ENCODE measurements around the gene MEIS2. TPM values are rescaled to one million over a fixed set of nuclear protein-coding genes. Genes with fewer than 3 reads are reported as not detected.

Gene MEIS2
- total RNA-seq, 5 donors from 2014 or later (not counting 1 experiment from before 2014, with no cell fraction given) = 0.38 to 0.54 TPM; not detected in 3

DNA sequence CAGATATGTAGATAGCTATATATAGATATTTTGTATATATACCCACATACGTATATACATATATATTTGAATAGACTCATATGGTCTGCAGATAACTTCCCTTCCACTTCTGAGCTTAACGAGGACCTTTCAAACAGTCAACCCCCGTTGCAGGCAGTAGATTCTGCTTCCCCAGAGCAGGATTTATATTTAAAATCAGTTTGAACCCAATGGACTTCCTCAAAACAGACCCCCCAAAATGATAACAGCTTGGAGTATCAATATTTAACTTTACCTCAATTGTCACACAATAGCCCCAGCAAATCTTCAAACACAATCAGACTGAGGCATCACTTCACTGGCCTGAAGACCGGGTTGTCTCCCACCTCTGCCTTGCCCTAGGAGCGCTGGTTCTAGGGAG, 218.3 kb downstream of the MEIS2 start:
- Mint-ChIP-seq H3K36me3 (no peaks in the 10 kb centered on the region), H3K27ac (no peak overlapping the region), H3K27me3 (peaks cover 86 to 94% of the 10 kb centered on the region in 2 donors), H3K9me3 (peaks cover 0 to 4% (median 0%) of the 10 kb centered on the region in 3 donors), H3K4me1 (peaks cover 11 to 38% (median 18%) of the 10 kb centered on the region in 3 donors), H3K4me3 (no peak overlapping the region)
- 0% methylated on average over 3 of the region's 5 CpGs for WGBS (ENCODE audit: insufficient coverage)
- H3K27ac ChIP-seq (ENCODE audit: low read length) = no peak overlapping the region
- ChIA-PET POLR2A (no interaction called here), CTCF (no interaction called here)
- peaks cover 0 to 12% of the 10 kb centered on the region in 2 experiments for H3K4me1 ChIP-seq (ENCODE audit: control insufficient read depth in 1 of 2, extremely low read depth in 1 of 2, insufficient read depth in 2 of 2, low read length in 2 of 2)
- no peaks in the 10 kb centered on the region for H3K9me3 ChIP-seq
- H3K27me3 ChIP-seq (replicated peaks in 1 of 2; ENCODE audit: control insufficient read depth in 2 of 2, extremely low read depth in 1 of 2, insufficient read depth in 2 of 2, low read length in 1 of 2) = peaks cover 49 to 57% of the 10 kb centered on the region in 2 experiments
- DNase-seq (no peak), ATAC-seq (replicated peaks in 1 of 4) (no peak)
- no peaks in the 10 kb centered on the region for H3K36me3 ChIP-seq (ENCODE audit: control insufficient read depth in 2 of 2, extremely low read depth in 1 of 2, insufficient read depth in 1 of 2, low read length in 1 of 2)
- no peak overlapping the region for H3K4me3 ChIP-seq (ENCODE audit: control insufficient read depth in 1 of 2, extremely low read depth in 1 of 2, low read length in 1 of 2)

DNA sequence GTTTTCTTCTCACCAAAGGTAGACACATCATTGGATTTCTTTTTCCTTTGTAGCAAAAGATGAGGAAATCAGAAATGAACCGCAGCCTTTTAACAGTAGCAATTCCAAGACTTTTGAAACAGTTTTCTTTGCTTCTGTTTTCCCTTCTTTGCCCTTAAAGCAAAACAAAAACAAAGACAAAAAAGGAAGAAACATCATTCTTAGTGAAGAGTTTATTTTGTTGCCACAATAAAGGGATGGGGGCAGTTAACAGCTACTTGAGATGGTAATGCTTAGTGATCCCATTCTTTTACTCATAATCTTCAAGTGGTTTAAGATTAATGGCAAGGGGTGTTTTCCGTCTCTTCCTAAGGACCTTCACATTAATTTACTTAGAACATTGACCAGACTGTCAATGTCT, 218.8 kb downstream of the MEIS2 start:
- WGBS (ENCODE audit: insufficient coverage) = no CpG with 5 or more reads among the region's 2 CpGs
- H3K9me3 Mint-ChIP-seq = peaks cover 0 to 4% (median 0%) of the 10 kb centered on the region in 3 donors
- H3K4me1 Mint-ChIP-seq = peaks cover 10 to 36% (median 18%) of the 10 kb centered on the region in 3 donors
- no peaks in the 10 kb centered on the region for H3K9me3 ChIP-seq
- no peak overlapping the region for H3K4me3 ChIP-seq (ENCODE audit: control insufficient read depth in 1 of 2, extremely low read depth in 1 of 2, low read length in 1 of 2)
- no peaks in the 10 kb centered on the region for H3K36me3 Mint-ChIP-seq
- H3K27me3 Mint-ChIP-seq = peaks cover 84 to 92% of the 10 kb centered on the region in 2 donors
- POLR2A ChIA-PET = no interaction called here
- H3K27me3 ChIP-seq (replicated peaks in 1 of 2; ENCODE audit: control insufficient read depth in 2 of 2, extremely low read depth in 1 of 2, insufficient read depth in 2 of 2, low read length in 1 of 2) = peaks cover 49 to 54% of the 10 kb centered on the region in 2 experiments
- no peak for ATAC-seq (replicated peaks in 1 of 4)
- no peak overlapping the region for H3K27ac Mint-ChIP-seq
- CTCF ChIA-PET = no interaction called here
- H3K36me3 ChIP-seq (ENCODE audit: control insufficient read depth in 2 of 2, extremely low read depth in 1 of 2, insufficient read depth in 1 of 2, low read length in 1 of 2) = no peaks in the 10 kb centered on the region
- no peak for DNase-seq
- no peak overlapping the region for H3K4me3 Mint-ChIP-seq
- H3K4me1 ChIP-seq (ENCODE audit: control insufficient read depth in 1 of 2, extremely low read depth in 1 of 2, insufficient read depth in 2 of 2, low read length in 2 of 2) = peaks cover 0 to 11% of the 10 kb centered on the region in 2 experiments
- H3K27ac ChIP-seq (ENCODE audit: low read length) = no peak overlapping the region

DNA sequence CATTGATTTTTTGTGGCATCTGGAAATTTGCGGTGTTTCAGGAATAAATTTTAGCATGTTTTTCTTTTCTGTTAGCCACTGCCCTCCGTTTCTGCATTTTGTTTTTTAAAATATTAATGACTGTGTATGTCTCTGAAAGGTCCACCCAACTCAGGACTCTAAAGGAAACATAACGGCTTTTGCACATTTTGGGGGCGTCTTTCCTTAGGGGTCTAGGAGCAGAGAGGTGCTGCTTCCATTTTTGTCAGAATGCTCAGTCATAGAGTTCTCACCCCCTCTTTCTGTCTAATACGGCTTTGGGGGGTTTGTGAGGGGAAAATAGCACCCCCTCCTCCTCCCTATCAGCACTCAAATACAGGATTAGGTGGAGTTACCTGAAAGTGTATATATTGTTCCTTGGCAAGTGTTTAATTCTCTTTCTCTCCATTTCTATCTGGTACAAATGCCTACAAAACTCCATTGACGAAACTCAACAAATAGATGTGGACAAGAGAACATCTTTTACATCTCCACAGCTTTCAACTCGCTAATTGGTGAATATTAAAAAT, 219.4 kb downstream of the MEIS2 start:
- Histone ChIP-seq H3K36me3 (ENCODE audit: control insufficient read depth in 2 of 2, extremely low read depth in 1 of 2, insufficient read depth in 1 of 2, low read length in 1 of 2) (no peaks in the 10 kb centered on the region), H3K27me3 (replicated peaks in 1 of 2; ENCODE audit: control insufficient read depth in 2 of 2, extremely low read depth in 1 of 2, insufficient read depth in 2 of 2, low read length in 1 of 2) (peaks cover 46 to 50% of the 10 kb centered on the region in 2 experiments), H3K4me1 (ENCODE audit: control insufficient read depth in 1 of 2, extremely low read depth in 1 of 2, insufficient read depth in 2 of 2, low read length in 2 of 2) (peaks cover 0 to 11% of the 10 kb centered on the region in 2 experiments), H3K4me3 (ENCODE audit: control insufficient read depth in 1 of 2, extremely low read depth in 1 of 2, low read length in 1 of 2) (no peak overlapping the region), H3K9me3 (no peaks in the 10 kb centered on the region), H3K27ac (ENCODE audit: low read length) (no peak overlapping the region)
- no peak overlapping the region for H3K4me3 Mint-ChIP-seq
- peaks cover 81 to 88% of the 10 kb centered on the region in 2 donors for H3K27me3 Mint-ChIP-seq
- DNase-seq (no peak), ATAC-seq (replicated peaks in 1 of 4) (no peak)
- peaks cover 10 to 36% (median 18%) of the 10 kb centered on the region in 3 donors for H3K4me1 Mint-ChIP-seq
- no CpG with 5 or more reads among the region's 7 CpGs for WGBS (ENCODE audit: insufficient coverage)
- ChIA-PET CTCF (no interaction called here), POLR2A (no interaction called here)
- no peaks in the 10 kb centered on the region for H3K36me3 Mint-ChIP-seq
- H3K9me3 Mint-ChIP-seq = peaks cover 0 to 4% (median 0%) of the 10 kb centered on the region in 3 donors
- no peak overlapping the region for H3K27ac Mint-ChIP-seq

DNA sequence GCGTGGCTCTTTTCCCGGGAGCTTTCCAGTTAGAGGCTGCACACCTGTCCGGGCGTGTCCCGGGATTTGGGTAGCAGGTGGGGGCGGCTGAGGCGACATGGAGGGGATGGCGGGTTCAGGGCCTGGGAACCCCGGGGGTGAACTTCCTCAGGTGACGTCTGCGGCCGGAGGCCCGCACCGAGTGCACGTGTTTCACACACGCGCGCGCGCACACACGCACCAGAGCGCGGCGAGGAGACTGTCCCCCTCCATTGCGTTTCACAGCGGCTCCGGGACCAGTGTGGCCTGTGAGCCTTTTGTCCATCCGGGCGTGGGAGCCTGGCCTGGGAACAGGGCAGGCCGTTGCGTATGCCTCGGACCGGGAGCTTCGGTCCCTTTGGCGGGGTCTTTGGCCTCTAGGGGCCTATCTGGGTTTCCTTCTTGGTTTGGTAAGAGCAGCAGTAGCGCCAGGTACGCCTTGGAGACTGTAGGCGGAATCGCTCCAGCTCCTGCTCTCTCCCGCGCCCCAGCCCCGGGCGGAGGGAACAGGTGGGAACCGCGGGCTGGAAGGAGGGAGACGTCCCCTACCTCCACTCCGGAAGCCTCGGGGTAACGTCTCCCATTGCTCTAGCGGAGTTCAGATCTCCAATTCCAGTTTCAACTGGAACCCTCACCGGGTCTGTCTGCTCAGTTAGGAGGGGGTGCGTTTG, 220.0 kb downstream of the MEIS2 start:
- Mint-ChIP-seq H3K27ac (no peak overlapping the region), H3K27me3 (peaks cover 79 to 86% of the 10 kb centered on the region in 2 donors), H3K4me1 (peaks cover 10 to 36% (median 18%) of the 10 kb centered on the region in 3 donors), H3K9me3 (peaks cover 0 to 4% (median 0%) of the 10 kb centered on the region in 3 donors), H3K36me3 (no peaks in the 10 kb centered on the region), H3K4me3 (no peak overlapping the region)
- ChIA-PET POLR2A (no interaction called here), CTCF (no interaction called here)
- Histone ChIP-seq H3K27ac (ENCODE audit: low read length) (no peak overlapping the region), H3K9me3 (no peaks in the 10 kb centered on the region), H3K27me3 (replicated peaks in 1 of 2; ENCODE audit: control insufficient read depth in 2 of 2, extremely low read depth in 1 of 2, insufficient read depth in 2 of 2, low read length in 1 of 2) (peaks cover 46 to 47% of the 10 kb centered on the region in 2 experiments), H3K4me1 (ENCODE audit: control insufficient read depth in 1 of 2, extremely low read depth in 1 of 2, insufficient read depth in 2 of 2, low read length in 2 of 2) (peaks cover 0 to 11% of the 10 kb centered on the region in 2 experiments), H3K36me3 (ENCODE audit: control insufficient read depth in 2 of 2, extremely low read depth in 1 of 2, insufficient read depth in 1 of 2, low read length in 1 of 2) (no peaks in the 10 kb centered on the region), H3K4me3 (ENCODE audit: control insufficient read depth in 1 of 2, extremely low read depth in 1 of 2, low read length in 1 of 2) (no peak overlapping the region)
- 16% methylated on average over 38 of the region's 52 CpGs for WGBS (ENCODE audit: insufficient coverage)
- DNase-seq (no peak), ATAC-seq (replicated peaks in 1 of 4) (no peak)

DNA sequence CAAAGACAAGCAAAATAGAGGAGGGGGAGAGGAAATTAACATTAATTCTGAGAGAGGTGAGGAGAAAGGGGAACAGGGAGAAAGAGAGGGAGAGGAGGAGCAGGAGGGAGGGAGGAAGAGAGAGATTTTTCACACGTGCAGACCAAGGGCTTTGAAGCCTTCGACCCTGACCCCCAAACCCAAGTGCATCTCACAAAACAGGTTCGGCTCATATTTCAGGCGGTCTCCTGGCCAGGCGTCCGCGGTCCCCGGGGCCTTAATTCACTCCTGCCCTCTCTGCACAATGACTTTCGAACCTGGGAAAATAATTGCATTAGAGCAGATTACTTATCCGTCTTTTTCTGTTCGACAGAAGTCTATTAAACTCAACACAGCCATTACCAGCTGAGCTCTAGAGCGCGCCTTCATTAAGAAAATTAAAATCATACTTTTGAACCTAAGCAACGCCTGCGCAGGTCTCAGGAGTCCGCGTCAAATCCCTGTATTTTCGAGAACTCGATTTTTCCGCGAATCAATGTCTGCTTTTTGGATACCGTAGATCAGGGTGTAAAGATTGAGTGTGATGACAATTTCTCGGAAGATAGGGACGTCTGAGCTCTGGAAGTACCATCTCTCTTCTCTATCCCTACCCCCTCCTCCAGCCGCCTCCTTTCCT, 220.7 kb downstream of the MEIS2 start:
- Mint-ChIP-seq H3K4me1 (peaks cover 10 to 36% (median 18%) of the 10 kb centered on the region in 3 donors), H3K4me3 (no peak overlapping the region), H3K9me3 (peaks cover 0 to 4% (median 0%) of the 10 kb centered on the region in 3 donors), H3K36me3 (no peaks in the 10 kb centered on the region), H3K27ac (no peak overlapping the region), H3K27me3 (peaks cover 77 to 84% of the 10 kb centered on the region in 2 donors)
- ChIA-PET POLR2A (no interaction called here), CTCF (no interaction called here)
- no peaks in the 10 kb centered on the region for H3K36me3 ChIP-seq (ENCODE audit: control insufficient read depth in 2 of 2, extremely low read depth in 1 of 2, insufficient read depth in 1 of 2, low read length in 1 of 2)
- DNase-seq (no peak), ATAC-seq (replicated peaks in 1 of 4) (no peak)
- H3K9me3 ChIP-seq = no peaks in the 10 kb centered on the region
- no peak overlapping the region for H3K27ac ChIP-seq (ENCODE audit: low read length)
- peaks cover 0 to 11% of the 10 kb centered on the region in 2 experiments for H3K4me1 ChIP-seq (ENCODE audit: control insufficient read depth in 1 of 2, extremely low read depth in 1 of 2, insufficient read depth in 2 of 2, low read length in 2 of 2)
- H3K27me3 ChIP-seq (replicated peaks in 1 of 2; ENCODE audit: control insufficient read depth in 2 of 2, extremely low read depth in 1 of 2, insufficient read depth in 2 of 2, low read length in 1 of 2) = peaks cover 46 to 47% of the 10 kb centered on the region in 2 experiments
- no peak overlapping the region for H3K4me3 ChIP-seq (ENCODE audit: control insufficient read depth in 1 of 2, extremely low read depth in 1 of 2, low read length in 1 of 2)
- 24% methylated on average over 18 of the region's 25 CpGs for WGBS (ENCODE audit: insufficient coverage)

DNA sequence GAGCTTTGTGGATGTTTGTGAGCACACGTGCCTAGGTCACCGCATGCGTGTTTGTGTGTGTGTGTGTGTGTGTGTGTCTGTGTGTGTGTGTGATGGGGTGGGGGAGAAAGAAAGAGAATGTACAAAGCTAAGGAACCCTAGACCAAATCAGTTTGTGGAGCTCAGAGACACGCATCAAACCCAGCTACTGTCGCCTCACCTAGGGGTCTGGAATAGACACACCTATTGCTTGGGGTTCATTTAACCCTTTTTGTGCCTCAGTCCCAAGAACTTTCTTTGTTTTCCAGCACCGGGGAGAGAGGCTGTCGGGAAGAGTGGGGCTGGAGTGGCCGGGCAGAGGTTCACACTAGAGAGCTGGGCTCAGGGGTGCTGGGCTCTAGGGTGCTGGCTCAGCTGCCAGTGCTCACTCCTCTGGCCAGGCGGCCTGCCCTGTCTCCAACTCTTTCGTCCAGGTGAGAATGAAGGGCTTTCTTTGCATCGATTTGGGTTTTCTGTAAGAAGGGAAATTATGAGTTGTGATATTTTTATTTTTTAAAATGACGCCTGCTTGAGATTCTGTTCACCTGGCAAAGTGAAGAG, 221.6 kb downstream of the MEIS2 start:
- DNase-seq = no peak
- WGBS (ENCODE audit: insufficient coverage) = 13% methylated on average over 8 of the region's 12 CpGs
- POLR2A ChIA-PET = no interaction called here
- H3K4me1 ChIP-seq (ENCODE audit: control insufficient read depth in 1 of 2, extremely low read depth in 1 of 2, insufficient read depth in 2 of 2, low read length in 2 of 2) = peaks cover 0 to 9% of the 10 kb centered on the region in 2 experiments
- CTCF ChIA-PET = no interaction called here
- H3K9me3 ChIP-seq = no peaks in the 10 kb centered on the region
- no peak for ATAC-seq (replicated peaks in 1 of 4)
- no peaks in the 10 kb centered on the region for H3K36me3 Mint-ChIP-seq
- peaks cover 10 to 31% (median 14%) of the 10 kb centered on the region in 3 donors for H3K4me1 Mint-ChIP-seq
- no peak overlapping the region for H3K27ac ChIP-seq (ENCODE audit: low read length)
- H3K4me3 ChIP-seq (ENCODE audit: control insufficient read depth in 1 of 2, extremely low read depth in 1 of 2, low read length in 1 of 2) = no peak overlapping the region
- no peaks in the 10 kb centered on the region for H3K36me3 ChIP-seq (ENCODE audit: control insufficient read depth in 2 of 2, extremely low read depth in 1 of 2, insufficient read depth in 1 of 2, low read length in 1 of 2)
- H3K27ac Mint-ChIP-seq = no peak overlapping the region
- peaks cover 69 to 77% of the 10 kb centered on the region in 2 donors for H3K27me3 Mint-ChIP-seq
- peaks cover 39 to 45% of the 10 kb centered on the region in 2 experiments for H3K27me3 ChIP-seq (replicated peaks in 1 of 2; ENCODE audit: control insufficient read depth in 2 of 2, extremely low read depth in 1 of 2, insufficient read depth in 2 of 2, low read length in 1 of 2)
- peaks cover 0 to 4% (median 0%) of the 10 kb centered on the region in 3 donors for H3K9me3 Mint-ChIP-seq
- peak overlapping the region in 1 of 3 donors; percentile 57 for H3K4me3 Mint-ChIP-seq

All from T-cell (primary cell).